Inflammatory macrophage treated with lipopolysaccharide for 1 hour (primary cell): ENCODE data around the gene ZNF333.
A peak's percentile ranks its signal among the peaks of the same experiment; 100 is the strongest.
"Not testable (repeated sequence)": the region's sequence is repeated elsewhere in the genome, so short reads cannot be mapped to it uniquely, and the experiment has no call there.

Experiments
- DNase-seq, 2 donors: peaks; one replicate each; pipeline ENCODE4 v3.0.0-alpha.2; 2020 to 2022

ZNF333 gene

DNA sequence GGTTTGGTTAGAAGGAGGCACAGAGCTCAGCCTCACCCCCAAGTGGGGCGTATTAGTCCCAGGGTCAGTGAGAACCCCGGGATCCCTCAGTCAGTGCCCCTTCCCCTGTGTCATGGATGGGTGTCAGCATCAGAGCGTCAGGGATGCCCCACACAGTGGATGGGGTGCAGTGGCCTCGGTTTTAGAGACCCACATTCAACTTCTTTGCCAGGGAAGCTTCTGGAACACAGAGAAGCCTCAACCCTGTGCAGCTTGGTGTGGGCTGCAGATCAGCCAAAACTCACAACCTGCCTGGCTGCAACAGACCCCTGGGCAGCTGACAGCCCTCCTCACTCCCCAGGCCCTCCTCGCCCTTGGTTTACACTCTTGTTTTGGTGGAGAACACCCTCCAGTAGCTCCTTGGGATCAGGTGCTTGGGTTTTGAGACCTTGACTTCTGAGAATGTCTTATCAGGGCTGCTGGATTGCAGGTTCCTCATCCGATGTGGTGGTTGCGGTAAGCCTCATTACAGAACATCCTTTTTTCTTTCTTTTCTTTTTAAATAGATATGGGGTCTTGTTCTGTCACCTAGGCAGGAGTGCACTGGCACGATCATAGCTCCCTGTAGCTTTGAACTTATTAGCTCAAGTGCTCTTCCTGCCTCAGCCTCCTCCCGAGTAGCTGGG lies 11.0 kb downstream of the ZNF333 start:
- DNase-seq: no peak

DNA sequence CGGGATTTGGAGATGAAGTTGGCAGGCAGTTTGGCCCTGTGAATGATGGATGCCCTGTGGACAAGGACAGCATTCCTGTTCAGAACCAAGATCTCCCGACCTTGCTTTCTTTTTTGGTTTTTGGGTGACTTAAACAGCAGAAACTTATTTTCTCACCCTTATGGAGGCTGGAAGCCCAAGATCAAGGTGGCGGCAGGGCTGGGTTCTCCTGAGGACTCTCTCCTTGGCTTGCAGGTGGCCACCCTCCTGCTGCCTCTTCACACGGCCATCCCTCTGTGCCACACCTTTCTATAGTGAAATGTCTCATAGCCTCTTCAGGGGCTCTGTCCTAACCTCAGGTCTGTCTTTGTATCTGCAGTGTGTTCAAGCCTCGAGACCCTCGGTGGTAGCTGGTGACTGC lies 14.0 kb downstream of the ZNF333 start:
- no peak for DNase-seq

DNA sequence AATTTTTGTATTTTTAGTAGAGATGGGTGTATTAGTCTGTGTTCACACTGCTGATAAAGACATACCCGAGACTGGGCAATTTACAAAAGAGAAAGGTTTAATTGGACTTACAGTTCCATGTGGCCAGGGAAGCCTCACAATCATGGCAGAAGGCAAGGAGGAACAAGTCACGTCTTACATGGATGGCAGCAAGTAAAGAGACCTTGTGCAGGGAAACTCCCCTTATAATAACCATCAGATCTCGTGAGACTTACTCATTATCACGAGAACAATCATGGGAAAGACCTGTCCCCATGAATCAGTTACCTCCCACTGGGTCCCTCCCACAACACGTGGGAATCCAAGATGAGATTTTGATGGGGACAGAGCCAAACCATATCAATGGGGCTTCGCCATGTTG lies 14.6 kb downstream of the ZNF333 start:
- peak in 1 of 2 donors; percentile 20 for DNase-seq

DNA sequence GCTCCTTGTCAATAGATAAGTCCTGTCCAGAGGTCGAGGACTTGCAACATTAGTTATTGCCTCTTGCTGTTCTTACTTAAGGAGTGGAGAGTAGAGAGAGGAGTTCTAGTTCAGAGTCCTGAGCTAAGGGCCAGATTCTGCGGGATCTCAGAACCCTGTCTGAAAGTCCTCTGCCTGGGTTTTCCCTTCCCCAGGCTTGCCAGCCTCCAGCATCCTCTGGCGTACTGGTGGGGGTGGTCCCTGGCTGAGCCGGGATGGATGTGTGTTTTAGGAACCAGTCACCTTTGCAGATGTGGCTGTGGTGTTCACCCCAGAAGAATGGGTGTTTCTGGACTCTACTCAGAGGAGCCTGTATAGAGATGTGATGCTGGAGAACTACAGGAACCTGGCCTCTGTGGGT lies 26.0 kb downstream of the ZNF333 start:
- DNase-seq: no peak

DNA sequence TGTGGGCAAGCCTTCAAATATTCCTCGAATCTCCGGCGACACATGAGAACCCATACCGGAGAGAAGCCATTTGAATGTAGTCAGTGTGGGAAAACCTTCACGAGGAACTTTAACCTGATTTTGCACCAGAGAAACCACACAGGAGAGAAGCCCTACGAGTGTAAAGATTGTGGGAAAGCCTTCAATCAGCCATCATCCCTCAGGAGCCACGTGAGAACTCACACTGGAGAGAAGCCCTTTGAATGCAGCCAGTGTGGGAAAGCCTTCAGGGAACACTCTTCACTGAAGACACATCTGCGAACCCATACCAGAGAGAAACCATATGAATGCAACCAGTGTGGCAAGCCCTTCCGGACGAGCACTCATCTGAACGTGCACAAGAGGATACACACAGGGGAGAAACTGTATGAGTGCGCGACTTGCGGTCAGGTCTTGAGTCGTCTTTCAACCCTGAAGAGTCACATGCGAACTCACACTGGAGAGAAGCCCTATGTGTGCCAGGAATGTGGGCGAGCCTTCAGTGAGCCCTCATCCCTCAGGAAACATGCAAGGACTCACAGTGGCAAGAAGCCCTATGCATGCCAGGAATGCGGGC lies 28.8 kb downstream of the ZNF333 start:
- DNase-seq: no peak

DNA sequence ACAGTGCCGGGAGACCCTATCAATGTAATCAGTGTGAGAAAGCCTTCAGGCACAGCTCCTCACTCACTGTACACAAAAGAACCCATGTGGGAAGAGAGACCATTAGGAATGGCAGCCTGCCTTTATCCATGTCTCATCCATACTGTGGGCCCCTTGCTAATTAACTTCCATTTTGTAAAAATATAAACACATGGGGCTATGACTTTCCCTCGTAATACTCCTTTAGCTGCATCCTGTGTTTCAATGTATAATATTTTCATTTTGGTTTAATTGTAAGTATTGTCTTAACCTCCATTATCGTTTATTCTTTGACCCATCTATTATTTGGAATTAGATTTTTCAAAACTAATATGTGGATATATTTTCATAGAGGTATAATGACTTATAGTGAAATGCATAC lies 29.3 kb downstream of the ZNF333 start:
- DNase-seq: no peak

DNA sequence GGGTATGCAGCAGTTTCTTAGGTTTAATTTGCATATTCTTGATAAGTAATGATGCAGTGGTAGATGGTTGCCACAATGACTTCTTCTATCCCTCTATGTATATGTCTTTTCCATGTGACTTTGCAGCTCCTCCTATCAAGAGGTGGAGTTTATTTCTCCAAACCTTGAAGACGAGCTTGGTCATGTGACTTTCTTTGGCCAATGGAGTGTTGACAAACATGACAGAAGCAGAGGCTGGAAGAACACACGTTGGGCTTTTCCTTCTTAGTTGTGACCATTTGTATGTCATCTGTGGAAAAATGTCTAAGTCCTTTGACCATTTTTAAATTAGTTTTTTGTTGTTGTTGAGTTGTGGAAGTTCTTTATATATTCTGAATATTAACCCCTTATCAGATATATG lies 32.3 kb downstream of the ZNF333 start:
- no peak for DNase-seq

DNA sequence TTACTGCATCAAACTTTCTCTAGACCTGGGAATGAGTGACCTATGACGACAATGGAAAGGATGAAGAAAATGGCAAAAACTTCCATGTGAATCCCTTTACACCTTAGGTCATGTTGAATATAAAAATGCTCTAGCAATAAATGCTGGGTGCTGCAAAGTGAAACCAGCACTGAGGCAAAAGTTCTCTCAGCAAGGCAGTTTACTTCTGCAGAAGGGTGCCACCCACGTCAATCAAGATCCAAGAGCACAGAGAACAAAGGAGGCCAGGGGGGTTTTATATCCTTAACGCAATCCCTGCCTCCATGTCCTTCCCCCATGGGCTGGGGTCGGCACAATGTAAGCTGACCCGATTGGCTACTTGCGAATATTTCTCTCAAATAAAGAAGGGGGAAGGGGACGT lies 38.7 kb downstream of the ZNF333 start:
- DNase-seq: no peak

DNA sequence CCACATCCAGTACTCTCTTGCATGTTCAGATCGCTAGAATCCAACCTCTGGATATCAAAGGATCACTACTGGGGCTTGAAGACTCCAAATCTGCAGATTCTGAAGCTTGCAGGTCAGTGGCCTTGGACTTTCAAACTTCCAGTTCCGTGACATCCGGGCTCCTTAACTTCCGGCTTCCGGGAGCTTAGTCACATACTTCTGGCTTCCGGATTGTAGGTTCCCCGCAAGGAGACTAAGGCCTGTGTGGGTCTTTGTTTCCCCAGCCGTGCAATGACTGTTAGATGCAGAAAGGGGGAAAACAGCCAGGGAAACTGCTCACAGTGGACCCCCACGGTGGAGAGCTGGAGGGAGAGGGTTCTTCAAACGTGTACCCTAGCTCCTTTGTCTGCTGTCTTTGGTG lies 41.4 kb downstream of the ZNF333 start:
- no peak for DNase-seq

DNA sequence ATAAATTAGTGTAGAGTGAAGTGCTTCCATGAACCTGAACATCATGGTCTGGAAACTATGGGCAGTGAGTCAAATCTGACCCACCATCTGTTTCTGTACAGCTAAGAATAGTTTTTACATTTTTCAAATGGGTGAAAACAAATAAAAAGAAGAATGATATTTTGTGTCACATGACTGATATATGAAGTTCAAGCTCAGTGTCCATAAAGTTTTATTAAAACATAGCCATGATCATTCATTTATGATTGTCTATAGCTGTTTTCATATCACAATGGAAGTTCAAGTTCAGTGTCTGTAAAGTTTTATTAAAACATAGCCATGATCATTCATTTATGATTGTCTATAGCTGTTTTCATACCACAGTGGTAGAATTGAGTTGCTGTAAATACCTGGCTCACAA lies 42.7 kb downstream of the ZNF333 start:
- DNase-seq: no peak

DNA sequence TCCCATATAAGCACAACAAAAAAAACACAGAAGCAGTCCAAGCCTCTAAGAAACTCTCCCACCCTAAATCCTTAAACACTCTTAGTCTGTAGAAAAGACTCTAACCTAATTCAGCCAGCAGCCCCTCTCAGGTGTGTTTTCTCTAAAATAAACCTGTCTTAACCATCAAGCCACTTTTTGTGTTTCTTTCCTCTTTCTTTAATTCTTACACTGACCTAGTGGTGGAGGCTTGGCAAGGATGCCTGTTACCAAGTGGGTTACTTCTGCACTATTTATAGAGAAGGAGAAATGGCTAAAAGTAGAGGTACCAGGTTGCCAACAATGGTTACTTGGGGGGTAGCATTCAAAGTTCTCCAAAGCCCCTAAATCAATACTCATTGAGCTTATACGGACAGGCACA lies 43.7 kb downstream of the ZNF333 start:
- DNase-seq: no peak

DNA sequence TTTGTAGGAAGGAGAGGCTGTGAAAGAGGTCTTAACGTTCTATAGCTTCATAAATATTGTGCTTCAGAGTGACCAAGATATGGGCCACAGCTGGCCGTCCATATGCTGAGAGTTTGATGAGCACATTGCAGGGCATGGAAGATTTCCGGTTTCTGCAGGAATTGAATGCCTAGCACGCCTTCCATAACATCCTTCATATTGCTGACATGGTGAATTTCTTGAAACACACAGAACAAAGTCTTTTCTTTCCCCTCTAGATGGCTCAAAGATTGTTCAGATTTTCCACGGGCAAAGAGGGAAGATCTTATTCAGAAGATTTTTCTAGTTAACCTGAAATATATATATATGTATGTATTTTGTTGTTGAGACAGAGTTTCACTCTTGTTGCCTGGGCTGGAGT lies 46.1 kb downstream of the ZNF333 start:
- no peak for DNase-seq

DNA sequence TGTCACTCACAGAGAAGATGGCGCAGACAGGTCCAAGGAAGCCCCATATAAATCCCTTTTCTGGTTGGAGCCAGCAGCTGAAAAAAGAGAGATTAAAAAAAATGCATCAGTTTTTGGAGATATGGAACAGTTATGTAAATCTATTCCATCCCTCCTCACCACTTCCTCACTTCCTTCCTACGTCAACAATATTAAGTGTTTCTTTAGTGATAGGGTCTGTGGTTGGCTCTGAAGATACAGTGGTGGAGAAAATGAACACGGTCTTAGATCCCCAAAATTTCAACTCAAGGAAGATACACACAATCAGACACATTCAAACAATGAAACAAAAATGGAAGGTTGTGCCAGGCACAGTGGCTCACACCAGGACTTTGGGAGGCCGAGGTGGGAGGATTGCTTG lies 57.0 kb downstream of the ZNF333 start:
- DNase-seq: no peak

DNA sequence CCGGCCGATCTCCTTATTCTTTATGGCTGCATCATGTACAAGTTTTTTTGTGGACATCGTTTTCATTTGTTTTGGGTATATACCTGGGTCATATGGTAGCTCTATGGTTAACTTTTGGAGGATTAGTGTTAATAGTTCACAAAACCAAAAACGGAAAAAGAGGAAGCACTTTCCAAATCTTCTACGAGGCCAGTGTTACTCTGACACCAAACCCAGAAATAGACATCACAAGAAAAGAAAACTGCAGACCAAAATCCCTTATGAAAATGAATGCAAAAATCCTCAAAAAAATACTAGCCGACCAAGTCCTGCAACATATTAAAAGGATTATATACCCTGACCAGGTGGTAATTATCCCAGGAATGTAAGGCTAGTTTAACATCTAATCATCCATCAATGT lies 58.8 kb downstream of the ZNF333 start:
- DNase-seq: no peak

DNA sequence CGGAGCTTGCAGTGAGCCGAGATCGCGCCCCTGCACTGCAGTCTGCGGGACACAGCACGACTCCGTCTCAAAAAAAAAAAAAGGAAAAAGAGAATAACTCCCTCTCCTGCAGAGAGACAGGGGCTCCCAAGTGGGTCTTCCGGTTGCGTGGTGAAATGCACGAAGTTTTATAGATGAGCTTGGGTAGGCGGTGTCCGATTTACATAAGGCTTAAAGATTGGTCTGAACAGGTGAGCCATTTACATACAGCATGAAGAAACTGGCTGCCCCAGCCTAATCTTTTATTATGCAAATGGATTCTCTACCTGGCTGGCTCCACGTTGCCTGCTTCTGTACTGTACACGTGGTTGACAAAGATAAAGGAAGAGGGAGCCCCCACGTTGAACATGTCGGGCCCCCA lies 69.0 kb downstream of the ZNF333 start:
- no peak for DNase-seq

DNA sequence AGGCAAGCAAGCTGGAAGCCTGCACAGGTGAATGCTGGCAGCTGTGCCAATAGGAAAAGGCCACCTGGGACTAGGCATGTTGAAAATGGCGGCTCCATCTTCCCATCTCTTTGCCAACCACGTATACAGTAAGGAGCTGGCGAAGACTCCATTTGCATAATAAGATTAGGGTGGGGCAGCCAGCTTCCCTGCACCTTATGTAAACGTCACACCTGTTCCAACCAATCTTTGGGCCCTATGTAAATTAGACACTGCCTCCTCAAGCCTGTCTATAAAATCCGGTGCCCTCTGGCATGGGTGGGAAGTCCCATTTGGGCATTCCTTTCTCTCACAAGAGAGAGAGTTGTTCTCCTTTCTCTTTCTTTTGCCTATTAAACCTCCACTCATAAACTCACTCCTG lies 71.8 kb downstream of the ZNF333 start:
- DNase-seq: peak in 1 of 2 donors; percentile 31

DNA sequence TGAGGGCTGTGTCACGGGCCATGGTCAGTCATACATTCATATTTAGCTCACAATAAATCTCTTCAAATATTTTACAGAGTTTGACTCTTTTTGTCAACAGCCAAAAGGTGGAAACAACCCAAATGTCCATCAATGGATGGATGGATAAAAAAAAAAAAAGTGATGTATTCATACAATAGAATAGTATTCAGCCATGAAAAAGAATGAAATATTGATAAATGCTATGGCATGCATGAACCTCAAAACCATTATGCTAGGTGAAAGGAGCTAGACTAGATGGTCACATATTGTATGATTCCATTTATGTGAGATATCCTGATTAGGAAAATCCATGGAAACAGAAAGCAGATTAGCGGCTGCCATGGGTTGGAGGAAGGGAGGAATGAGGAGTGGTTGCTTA lies 72.3 kb downstream of the ZNF333 start:
- DNase-seq: no peak

DNA sequence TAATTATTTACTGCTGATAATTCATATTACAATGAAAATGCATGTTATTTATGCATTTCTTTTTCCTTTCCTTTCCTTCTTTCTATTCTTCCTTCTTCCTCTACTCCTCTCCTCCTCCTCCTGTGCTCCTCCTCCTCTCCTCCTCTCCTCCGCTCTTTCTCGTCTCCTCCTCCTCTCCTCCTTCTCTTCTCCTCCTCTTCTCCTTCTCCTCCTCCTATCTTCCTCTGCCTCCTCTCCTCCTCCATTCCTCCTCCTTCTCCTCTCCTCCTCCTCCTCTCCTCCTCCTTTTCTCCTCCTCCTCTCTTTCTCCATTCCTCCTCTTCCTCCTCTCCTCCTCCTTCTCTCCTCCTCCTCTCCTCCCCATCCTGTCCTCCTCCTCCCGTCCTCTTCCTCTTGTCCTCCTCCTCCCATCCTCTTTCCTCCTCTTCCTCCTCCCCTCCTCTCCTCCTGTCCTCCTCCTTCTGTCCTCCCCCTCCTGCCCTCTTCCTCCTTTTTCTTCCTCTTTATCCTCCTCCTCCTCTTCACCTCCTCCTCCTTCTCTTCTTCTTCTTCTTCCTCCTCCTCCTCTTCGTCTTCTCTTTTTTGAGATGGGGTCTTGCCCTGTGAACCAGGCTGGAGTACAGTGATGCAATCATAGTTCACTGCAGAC lies 73.8 kb downstream of the ZNF333 start:
- DNase-seq: no peak

DNA sequence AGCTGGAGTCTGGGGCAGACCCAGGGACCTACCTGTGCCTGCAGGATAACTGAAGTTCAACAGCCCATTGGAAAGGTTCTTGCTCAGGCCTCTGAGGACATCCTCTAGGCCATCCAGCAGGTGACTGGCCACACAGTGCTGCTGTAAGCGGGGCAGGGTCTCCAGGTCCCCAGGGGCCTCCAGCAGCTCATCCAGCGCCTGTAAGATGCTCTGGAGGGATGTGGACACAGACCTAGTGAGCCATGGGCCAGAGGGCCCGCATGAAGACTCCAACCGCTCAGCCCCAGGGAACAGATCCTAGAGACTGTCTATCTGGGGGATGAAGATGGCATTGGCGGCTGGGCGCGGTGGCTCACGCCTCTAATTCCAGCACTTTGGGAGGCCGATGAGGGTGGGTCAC lies 74.6 kb downstream of the ZNF333 start:
- DNase-seq: no peak

DNA sequence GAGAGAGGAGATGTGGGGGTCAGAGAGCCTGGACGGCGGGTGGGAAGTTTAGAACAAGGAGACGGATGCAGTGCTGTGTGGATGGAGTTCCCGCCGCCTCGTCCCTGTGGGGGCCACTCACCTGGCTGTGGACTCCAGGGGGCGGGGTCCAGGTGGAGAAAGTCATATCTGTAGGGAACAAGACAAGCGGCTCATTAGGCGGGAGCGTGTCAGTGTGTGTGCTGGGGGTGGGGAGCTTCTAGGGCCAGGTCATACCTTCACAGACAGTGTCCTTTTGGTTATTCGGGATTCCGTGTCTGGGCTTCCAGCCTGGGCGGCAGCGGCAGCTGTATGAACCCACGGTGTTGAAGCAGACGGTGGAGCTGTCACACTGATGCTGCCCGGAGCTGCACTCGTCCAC lies 75.6 kb downstream of the ZNF333 start:
- not testable (repeated sequence) for DNase-seq

DNA sequence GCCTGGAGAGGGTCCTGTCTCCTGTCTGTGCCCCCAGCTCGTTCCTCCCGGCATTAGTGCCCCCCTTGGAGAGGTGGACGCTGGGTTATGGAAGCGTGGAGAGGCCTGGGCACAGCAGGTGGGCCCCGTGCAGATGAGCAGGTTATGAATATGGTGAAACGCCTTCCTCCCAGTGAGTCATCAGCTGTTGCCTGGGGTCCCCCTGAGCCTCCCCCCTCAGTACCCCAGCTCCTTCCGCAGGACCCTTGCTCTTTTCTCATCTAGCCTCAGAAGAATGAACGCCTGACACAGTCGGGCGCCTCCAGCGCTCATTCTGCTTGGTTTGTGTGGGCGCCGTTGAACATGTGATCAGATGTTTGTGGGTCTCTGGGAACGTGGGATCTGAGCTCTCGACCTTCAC lies 76.0 kb downstream of the ZNF333 start:
- not testable (repeated sequence) for DNase-seq

DNA sequence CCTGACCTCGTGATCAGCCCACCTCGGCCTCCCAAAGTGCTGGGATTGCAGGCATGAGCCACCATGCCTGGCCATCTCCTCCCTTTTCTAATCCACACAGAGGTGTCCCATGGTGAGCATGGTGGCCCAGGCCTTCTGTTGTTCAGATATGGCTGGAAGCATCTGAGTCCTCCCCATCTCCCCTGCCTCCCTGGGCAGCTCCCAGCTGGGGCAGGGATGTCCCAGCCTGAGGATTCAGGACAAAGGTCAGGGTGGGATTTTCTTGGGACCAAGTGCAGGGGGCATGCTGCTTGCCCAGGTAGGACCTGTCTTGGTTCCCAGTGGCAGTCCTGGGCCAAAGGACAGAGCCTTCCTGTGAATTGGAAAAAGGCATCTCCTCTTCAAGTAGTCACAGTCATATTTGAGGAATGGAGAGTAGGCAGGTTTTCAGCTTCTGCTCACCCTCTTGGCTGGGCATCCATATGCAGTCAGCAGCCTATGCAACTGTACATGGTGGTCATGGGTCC lies 77.7 kb downstream of the ZNF333 start:
- no peak for DNase-seq

DNA sequence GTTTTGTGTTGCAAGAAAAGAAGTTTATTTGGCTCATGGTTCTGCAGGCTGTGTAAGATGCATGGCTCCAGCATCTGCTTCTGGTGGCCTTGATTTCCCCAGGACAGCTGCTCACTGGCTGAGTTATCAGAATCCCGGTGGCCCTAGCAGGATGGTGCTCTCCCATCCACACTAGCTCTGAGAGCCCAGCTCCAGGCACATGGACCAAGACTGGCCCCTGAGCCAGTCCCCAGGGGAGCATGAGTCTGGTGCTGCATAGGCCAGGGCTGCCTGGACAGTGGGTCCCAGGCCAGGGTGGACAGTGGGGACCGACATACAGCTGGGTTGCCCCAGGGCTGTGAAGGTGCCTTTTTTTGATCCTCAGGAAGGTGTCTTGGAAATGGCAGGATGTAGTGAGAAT lies 78.2 kb downstream of the ZNF333 start:
- DNase-seq: no peak

DNA sequence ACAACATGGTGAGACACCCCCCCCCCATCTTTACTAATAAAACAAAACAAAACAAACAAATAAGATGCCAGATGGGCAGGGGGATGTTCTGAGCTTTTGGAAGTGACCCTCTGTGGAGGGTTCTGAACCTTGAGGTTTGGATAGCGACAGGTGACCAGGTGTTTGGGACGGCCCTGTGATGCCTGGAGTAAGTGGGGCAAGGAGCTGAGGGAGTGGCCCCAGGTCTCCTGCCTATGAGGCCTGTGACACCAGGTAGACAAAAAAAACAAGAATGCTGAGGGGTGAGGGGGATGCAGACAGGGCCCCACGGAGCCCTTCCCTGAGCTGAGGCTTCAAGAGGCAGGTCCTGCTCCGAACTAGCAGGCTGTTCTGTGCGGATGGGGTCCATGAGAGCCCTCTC lies 79.4 kb downstream of the ZNF333 start:
- no peak for DNase-seq

DNA sequence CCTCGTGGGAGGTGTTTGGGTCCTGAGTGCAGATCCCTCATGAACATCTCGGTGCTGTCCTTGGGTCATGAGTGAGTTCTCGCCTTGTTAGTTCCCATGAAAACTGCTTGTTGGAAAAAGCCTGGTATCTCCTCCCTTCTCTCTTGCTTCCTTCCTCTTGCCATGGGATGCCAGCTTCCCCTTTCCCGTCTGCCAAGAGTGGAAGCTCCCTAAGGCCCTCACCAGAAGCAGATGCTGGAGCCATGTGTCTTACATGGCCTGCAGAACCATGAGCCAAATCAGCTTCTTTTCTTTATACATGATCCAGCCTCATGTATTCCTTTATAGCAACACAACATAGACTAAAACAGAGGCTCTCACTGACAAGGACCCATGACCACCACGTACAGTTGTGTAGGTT lies 80.3 kb downstream of the ZNF333 start:
- DNase-seq: no peak
